LHCN-M2 (cell line): Measurements from ENCODE around the gene ROMO1. TPM values are rescaled to one million over a fixed set of nuclear protein-coding genes. Genes with fewer than 3 reads are reported as not detected.

Experiments
- total RNA-seq: library from RNA; depleted of rRNA; stranded (reverse); fragments of >200 nt; gene quantifications from 2 replicates; pipeline ENCODE4 v1.2.3, GENCODE V29; 2014; rRNA removed

The ROMO1 gene
- total RNA-seq, 1 experiment from 2014 or later, result 325 TPM

Other genes with a start within 250 kb of the ROMO1 start
- 50.3 and 64.0 TPM in 2 replicates for gene CEP250, start 243.8 kb upstream of the ROMO1 start, total RNA-seq
- gene C20orf173, start 169.8 kb upstream of the ROMO1 start, total RNA-seq, result not detected in 2 replicates
- gene ERGIC3, start 157.3 kb upstream of the ROMO1 start, total RNA-seq, result 239 and 270 TPM in 2 replicates
- 12.6 and 13.7 TPM in 2 replicates for gene SPAG4, start 83.6 kb upstream of the ROMO1 start, total RNA-seq
- 148 and 168 TPM in 2 replicates for gene CPNE1, start 34.5 kb upstream of the ROMO1 start, total RNA-seq
- 45.7 and 46.2 TPM in 2 replicates for gene RBM12, start 34.5 kb upstream of the ROMO1 start, total RNA-seq
- 23.0 and 32.4 TPM in 2 replicates for gene NFS1, start 53 bp upstream of the ROMO1 start, total RNA-seq
- gene RBM39, start 42.9 kb downstream of the ROMO1 start, total RNA-seq, result 195 and 210 TPM in 2 replicates
- 22.0 and 22.7 TPM in 2 replicates for gene PHF20, start 72.6 kb downstream of the ROMO1 start, total RNA-seq